ENCODE results near the gene PPARG. TPM values are rescaled to one million over a fixed set of nuclear protein-coding genes. Genes with fewer than 3 reads are reported as not detected.

Gene PPARG
- polyA plus RNA-seq, 2 of the 4 experiments (the other 2 are of a cell fraction): 38.9 to 43.1 TPM

DNA sequence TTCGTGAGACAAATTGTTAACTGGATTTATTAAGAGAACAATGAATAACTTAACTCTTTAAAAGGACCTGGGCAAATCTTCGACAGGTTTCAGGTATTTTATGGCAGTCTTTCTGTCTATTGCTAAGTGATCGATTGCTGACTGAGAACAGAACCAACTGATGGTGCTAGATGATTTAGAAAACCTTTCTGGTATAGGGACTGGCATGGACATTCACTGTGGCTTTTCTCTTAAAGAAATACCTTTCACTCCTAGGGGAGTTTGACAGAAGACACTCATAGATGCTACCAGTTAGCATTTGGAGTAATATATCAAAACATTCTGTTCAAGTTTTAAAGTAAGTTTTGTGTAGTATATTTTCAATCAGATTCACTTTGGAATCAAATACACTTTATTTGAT lies 654 bp downstream of the PPARG start:
- H3K4me2 ChIP-seq: peak overlapping the region; percentile 71
- TF ChIP-seq PHF8 (IDR thresholded peaks at IDR 0.05; ENCODE audit: borderline replicate concordance, low read depth) (no peak), CBX8 (IDR thresholded peaks at IDR 0.05) (no peak), GATA3 (IDR thresholded peaks at IDR 0.05; ENCODE audit: borderline replicate concordance) (no peak), ZNF302 (CRISPR knock-in tag; IDR thresholded peaks at IDR 0.05) (no peak), FOXS1 (CRISPR knock-in tag; IDR thresholded peaks at IDR 0.05) (no peak), RFX5 (IDR thresholded peaks at IDR 0.05) (no peak), EHF (CRISPR knock-in tag; IDR thresholded peaks at IDR 0.05) (no peak), FOSL2 (IDR thresholded peaks at IDR 0.05) (no peak), FOSL2 (CRISPR knock-in tag; IDR thresholded peaks at IDR 0.05) (no peak), HDAC2 (IDR thresholded peaks at IDR 0.05) (no peak), ZFP36 (IDR thresholded peaks at IDR 0.05; ENCODE audit: borderline replicate concordance, partially characterized antibody) (no peak), JUNB (IDR thresholded peaks at IDR 0.05) (no peak), TFCP2L1 (CRISPR knock-in tag; IDR thresholded peaks at IDR 0.05) (no peak), MAZ (IDR thresholded peaks at IDR 0.05; ENCODE audit: borderline replicate concordance, low read depth, low read length) (no peak), TP53 (CRISPR knock-in tag; IDR thresholded peaks at IDR 0.05) (no peak), JUN (IDR thresholded peaks at IDR 0.05) (no peak), RNF2 (IDR thresholded peaks at IDR 0.05; ENCODE audit: borderline replicate concordance, low read depth) (no peak), EHMT2 (IDR thresholded peaks at IDR 0.05; ENCODE audit: low read depth) (no peak), ZSCAN20 (CRISPR knock-in tag; IDR thresholded peaks at IDR 0.05) (no peak), MAX (IDR thresholded peaks at IDR 0.05) (no peak)
- TF ChIP-seq, protein P1, sequence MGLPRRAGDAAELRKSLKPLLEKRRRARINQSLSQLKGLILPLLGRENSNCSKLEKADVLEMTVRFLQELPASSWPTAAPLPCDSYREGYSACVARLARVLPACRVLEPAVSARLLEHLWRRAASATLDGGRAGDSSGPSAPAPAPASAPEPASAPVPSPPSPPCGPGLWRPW (IDR thresholded peaks at IDR 0.05): no peak
- H3K9me3 ChIP-seq: no peaks in the 10 kb centered on the region
- ChIA-PET CTCF (interaction anchor here (1.0 to 3.9 kb wide), 3 partner anchors 7 to 190 kb away, joined by 3 to 27 read pairs (median 3); no protein-coding TSS in a partner anchor), POLR2A (interaction anchor here (0.6 kb wide), 1 partner anchor 195 kb away, joined by 3 read pairs; the partner anchor contains the start of gene TSEN2)
- ATAC-seq (no peak), FAIRE-seq (no peak), DNase-seq (ENCODE audit: low read depth in 1 of 2, low spot score in 1 of 2) (no peak)
- H3K27ac ChIP-seq: peak overlapping the region; percentile 73 to 97; a peak in 5 of 6 replicates
- H3K4me1 ChIP-seq: peaks cover 47% of the 10 kb centered on the region
- WGBS (ENCODE audit: missing lambda C conversion rate): 29% methylated on average over 3 of the region's 3 CpGs
- H3K4me3 ChIP-seq: peak overlapping the region; percentile 96

GRCh38 chr3:12292770-12293169 lies 3.9 kb downstream of the PPARG start:
- Histone ChIP-seq H3K27ac (peak overlapping the region; percentile 9 to 73; a peak in 3 of 6 replicates), H3K9me3 (no peaks in the 10 kb centered on the region), H3K4me1 (peaks cover 60% of the 10 kb centered on the region), H3K4me2 (peak overlapping the region; percentile 53; the same call in 2 of the 3 replicates), H3K4me3 (no peak overlapping the region)
- TF ChIP-seq MAZ (IDR thresholded peaks at IDR 0.05; ENCODE audit: borderline replicate concordance, low read depth, low read length): no peak
- TF ChIP-seq, protein P2, sequence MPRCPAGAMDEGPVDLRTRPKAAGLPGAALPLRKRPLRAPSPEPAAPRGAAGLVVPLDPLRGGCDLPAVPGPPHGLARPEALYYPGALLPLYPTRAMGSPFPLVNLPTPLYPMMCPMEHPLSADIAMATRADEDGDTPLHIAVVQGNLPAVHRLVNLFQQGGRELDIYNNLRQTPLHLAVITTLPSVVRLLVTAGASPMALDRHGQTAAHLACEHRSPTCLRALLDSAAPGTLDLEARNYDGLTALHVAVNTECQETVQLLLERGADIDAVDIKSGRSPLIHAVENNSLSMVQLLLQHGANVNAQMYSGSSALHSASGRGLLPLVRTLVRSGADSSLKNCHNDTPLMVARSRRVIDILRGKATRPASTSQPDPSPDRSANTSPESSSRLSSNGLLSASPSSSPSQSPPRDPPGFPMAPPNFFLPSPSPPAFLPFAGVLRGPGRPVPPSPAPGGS (IDR thresholded peaks at IDR 0.05): no peak
- TF ChIP-seq HOXA7 (CRISPR knock-in tag; IDR thresholded peaks at IDR 0.05): no peak
- 92% methylated on average over 9 of the region's 9 CpGs for WGBS (ENCODE audit: missing lambda C conversion rate)
- DNase-seq (ENCODE audit: low read depth in 1 of 2, low spot score in 1 of 2) (no peak), FAIRE-seq (no peak), ATAC-seq (no peak)
- ChIA-PET CTCF (interaction anchor here (1.3 kb wide), 1 partner anchor 154 kb away, joined by 3 read pairs; no protein-coding TSS in a partner anchor), POLR2A (no interaction called here)

DNA sequence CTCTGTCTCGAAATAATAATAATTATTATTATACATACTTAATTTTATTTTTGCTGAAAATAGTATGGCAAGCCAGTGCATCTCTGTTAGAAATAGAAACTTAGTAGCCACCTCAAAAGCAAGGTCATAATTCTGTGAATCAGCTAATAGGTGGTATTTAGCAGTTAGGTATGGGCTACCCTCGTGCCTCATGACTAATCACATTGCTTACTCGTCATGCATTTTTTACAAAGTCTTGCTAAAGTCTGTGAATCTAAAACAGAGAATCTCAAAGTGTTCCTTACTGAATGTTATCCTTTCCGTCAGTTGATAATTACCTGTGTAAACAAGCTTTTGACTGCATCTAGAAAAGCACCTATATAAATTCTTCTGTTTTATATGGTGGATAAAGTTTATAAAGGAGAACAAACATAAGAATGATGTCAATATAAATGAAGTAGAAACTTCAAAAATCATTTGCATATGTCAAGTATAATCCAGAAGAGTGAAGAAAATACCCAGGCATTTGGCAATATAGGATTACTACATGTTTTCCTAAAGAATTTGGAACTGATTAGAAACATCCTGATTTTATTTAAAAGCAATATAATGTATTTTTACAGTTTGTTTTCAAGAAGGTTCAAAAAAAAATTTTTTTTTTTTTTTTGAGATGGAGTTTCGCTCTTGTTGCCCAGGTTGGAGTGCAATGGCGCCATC lies 6.2 kb downstream of the PPARG start:
- Histone ChIP-seq H3K27ac (peak overlapping the region; percentile 47 to 84), H3K9me3 (no peaks in the 10 kb centered on the region), H3K4me1 (peaks cover 71% of the 10 kb centered on the region), H3K4me3 (no peak overlapping the region), H3K4me2 (peak overlapping the region; percentile 53)
- ChIA-PET CTCF (interaction anchor here (1.2 to 2.2 kb wide), 4 partner anchors 9 to 185 kb away, joined by 3 to 7 read pairs (median 4); no protein-coding TSS in a partner anchor), POLR2A (no interaction called here)
- ATAC-seq (peak; percentile 75 to 87; a peak in 5 of 6 replicates), FAIRE-seq (no peak), DNase-seq (ENCODE audit: low read depth in 1 of 2, low spot score in 1 of 2) (peak; percentile 46 to 49)
- WGBS (ENCODE audit: missing lambda C conversion rate): 57% methylated on average over 6 of the region's 6 CpGs
- TF ChIP-seq, protein P3, sequence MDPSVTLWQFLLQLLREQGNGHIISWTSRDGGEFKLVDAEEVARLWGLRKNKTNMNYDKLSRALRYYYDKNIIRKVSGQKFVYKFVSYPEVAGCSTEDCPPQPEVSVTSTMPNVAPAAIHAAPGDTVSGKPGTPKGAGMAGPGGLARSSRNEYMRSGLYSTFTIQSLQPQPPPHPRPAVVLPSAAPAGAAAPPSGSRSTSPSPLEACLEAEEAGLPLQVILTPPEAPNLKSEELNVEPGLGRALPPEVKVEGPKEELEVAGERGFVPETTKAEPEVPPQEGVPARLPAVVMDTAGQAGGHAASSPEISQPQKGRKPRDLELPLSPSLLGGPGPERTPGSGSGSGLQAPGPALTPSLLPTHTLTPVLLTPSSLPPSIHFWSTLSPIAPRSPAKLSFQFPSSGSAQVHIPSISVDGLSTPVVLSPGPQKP (IDR thresholded peaks at IDR 0.05; ENCODE audit: low read depth, low read length): no peak
- peak; percentile 42; the same call in 1 of the 2 replicates for TF ChIP-seq FOSL2 (IDR thresholded peaks at IDR 0.05)
- TF ChIP-seq FOSL2 (CRISPR knock-in tag; IDR thresholded peaks at IDR 0.05): peak; percentile 86
- peak; percentile 53 for TF ChIP-seq JUNB (IDR thresholded peaks at IDR 0.05)
- peak in 1 of 2 experiments; percentile 39; a peak in 1 of 5 replicates for TF ChIP-seq EP300 (IDR thresholded peaks at IDR 0.05)
- peak in 1 of 2 experiments; percentile 7; a peak in 1 of 4 replicates for TF ChIP-seq CEBPB (IDR thresholded peaks at IDR 0.05)
- TF ChIP-seq MAFK (IDR thresholded peaks at IDR 0.05; ENCODE audit: partially characterized antibody): peak; percentile 8
- TF ChIP-seq, protein P4, sequence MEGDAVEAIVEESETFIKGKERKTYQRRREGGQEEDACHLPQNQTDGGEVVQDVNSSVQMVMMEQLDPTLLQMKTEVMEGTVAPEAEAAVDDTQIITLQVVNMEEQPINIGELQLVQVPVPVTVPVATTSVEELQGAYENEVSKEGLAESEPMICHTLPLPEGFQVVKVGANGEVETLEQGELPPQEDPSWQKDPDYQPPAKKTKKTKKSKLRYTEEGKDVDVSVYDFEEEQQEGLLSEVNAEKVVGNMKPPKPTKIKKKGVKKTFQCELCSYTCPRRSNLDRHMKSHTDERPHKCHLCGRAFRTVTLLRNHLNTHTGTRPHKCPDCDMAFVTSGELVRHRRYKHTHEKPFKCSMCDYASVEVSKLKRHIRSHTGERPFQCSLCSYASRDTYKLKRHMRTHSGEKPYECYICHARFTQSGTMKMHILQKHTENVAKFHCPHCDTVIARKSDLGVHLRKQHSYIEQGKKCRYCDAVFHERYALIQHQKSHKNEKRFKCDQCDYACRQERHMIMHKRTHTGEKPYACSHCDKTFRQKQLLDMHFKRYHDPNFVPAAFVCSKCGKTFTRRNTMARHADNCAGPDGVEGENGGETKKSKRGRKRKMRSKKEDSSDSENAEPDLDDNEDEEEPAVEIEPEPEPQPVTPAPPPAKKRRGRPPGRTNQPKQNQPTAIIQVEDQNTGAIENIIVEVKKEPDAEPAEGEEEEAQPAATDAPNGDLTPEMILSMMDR (IDR thresholded peaks at IDR 0.05): no peak
- no peak for TF ChIP-seq MAZ (IDR thresholded peaks at IDR 0.05; ENCODE audit: borderline replicate concordance, low read depth, low read length)
- peak; percentile 36; the same call in 1 of the 2 replicates for TF ChIP-seq GATA3 (IDR thresholded peaks at IDR 0.05; ENCODE audit: borderline replicate concordance)
- no peak for TF ChIP-seq RAD21 (conservative IDR thresholded peaks at IDR 0.05 in 1 of 2, IDR thresholded peaks at IDR 0.05 in 1 of 2)
- TF ChIP-seq HOXB5 (CRISPR knock-in tag; IDR thresholded peaks at IDR 0.05): no peak
